HG03571 (cell line): Measurements from ENCODE around the gene KIF5A.

Experiments used
- ATAC-seq: cut with Tn5 transposase; IDR thresholded peaks from one replicate; pipeline ENCODE4 v1.9.1; 2021; ENCODE audit not compliant: unreplicated experiment

The KIF5A gene

DNA sequence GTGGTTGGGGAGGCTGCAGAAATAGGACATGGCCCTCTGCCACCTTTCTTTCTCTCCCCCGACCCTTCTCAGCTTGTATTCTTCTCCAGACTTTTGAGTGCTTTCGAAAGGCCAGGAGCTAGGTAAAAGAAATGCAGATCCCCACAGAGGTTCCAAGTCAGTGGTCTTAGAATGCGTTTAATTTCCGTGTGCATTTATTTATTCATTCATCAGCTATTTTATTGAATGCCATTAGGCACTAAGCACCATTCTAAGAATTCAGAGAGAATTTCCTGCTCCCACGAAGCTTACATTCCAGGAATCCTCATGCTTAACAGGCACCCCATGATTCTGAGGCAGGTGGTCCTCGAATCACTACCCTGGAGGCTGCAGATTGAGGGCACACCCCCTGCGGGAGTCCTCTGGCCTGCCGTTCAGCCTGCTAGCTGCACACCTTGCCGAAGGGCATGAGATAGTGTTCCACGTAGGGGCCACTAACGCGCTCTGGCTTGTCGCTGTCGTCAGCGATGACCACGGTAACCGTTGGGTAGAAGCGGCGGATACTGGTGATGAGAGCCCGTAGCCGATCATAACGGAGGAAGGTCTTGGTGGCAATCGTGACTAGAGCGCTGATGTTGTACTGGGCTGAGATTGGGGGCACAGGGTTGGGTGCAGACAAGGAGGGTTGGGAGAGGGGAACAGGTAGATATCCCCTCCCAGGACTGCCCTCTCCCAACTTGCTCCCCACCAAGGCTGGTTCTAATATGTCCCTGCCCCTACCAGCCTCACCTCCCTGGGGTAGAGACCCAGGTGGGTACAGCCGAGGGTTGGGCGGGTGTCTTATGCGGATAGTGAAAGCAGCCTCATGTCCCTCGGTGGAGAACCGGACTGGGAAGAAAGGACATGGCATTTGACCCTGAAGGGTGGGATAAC lies 78.7 kb downstream of the KIF5A start:
- no peak for ATAC-seq

DNA sequence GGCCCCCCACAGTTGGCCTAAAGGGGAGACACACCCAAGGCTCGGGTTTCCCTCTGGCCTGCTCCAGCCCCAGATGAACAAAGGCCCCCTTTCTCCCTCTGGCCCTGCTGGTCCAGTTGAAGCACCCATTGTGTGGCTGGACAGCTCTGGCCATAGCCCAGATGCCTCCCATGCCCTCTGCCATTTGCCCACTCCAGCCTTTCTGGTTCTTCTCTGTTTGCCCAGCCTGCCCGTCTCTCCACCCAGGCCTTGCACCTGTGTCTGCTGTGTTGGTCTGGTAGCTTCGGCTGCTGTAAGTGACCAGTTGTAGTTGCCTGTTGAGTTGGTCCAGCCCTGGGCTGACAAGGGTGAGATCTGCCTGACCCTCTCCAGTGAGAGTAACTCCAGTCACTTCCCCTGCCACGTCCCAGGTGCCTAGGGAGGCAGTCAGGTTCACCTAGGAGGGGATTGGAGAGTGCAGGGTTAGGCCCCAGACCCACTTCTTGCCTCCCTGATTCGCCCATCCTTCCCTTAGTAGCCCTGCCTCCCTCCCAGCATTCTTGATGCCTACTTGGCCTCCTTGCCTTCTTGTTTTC lies 80.1 kb downstream of the KIF5A start:
- ATAC-seq = no peak

DNA sequence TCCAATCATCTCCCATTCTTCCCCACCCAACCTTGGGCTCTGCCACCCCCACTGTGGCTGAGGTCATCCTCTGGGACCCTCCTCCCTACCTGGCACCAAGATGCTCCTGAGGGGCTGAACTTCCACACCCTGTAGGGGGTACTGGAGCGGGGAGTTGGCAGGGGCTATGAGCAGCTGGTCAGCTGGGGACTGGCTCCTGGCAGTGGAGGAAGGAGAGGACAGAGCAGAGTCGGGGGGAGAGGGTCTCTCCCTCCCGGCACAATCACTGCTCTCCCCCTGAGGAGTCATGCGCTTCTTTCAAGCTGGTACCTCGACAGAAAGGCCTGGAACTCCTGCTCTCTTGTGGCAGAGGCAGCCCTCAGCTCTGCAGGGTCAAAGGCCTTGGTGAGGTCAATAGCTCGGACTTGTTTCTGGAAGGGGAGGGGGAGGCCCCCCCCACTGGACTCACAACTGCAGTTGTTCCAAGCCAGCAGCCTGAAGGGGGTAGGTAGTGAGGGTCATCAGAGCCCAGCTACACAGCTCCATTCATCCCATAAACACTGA lies 81.1 kb downstream of the KIF5A start:
- no peak for ATAC-seq

DNA sequence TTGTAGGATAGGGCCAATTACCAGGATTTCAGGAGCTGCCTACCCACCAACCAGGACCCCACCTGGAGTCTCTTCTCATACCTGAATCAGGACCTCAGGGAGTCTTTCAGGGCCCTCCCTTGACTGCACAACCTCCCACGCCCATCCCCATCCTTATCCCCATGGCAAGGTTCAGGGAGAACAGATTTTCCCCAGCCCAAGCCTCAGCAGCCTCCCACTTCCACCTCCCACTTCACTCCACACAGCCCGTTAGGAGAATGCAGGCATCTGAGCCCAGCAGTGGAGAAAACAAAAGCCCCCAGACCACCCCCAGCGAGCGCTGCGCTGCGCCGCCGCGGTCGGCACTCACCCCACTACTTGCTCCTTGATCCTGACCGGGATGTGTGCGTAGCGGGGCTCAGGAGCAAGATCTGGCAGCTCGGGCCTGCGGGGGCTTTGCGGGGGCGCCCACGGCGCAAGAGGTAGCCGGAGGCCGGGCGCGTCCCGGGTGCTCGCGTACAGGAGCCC lies 81.8 kb downstream of the KIF5A start:
- no peak for ATAC-seq

DNA sequence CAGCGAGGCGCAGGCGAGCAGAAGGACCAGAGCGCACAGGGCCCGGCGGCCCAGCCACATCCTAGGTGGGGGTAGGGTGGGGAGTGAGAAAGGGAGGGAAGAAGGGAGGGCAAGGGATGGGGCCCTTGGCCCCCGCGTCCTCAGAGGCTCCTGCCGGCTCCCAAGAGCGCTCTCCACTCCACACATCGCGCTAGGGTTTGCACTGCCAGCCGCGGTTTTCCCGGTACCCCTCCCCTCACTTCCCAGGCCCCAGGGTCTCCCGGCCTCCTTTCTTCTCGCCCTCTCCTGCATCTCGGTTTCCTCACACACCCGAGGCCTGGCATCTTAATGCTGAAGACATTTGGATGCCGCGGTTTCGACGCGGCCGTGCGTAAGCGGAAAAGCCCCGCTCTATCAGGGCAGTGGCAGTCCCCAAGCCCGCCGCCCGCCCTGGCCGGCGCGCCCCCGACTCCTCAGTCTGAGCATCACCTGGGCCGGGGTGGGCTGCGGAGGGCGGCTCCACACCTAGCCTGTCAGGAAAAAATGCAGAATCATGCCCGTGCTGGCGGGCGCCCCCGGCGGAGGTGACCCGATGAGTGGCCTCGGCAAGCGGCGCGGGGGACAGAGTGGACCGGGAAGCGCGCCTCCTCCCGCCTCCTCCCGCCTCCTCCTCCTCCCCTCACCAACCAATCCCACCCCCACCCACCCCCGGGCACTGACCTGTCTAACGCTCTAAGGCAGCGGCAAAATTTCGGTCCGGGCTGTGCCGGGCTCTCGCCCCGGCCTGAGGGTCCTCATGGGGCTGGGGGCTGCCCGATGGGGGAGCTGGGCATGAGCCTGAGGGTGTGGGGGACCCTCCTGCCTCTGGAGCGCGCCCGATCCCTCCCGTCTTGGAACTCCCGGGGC lies 82.5 kb downstream of the KIF5A start:
- no peak for ATAC-seq

DNA sequence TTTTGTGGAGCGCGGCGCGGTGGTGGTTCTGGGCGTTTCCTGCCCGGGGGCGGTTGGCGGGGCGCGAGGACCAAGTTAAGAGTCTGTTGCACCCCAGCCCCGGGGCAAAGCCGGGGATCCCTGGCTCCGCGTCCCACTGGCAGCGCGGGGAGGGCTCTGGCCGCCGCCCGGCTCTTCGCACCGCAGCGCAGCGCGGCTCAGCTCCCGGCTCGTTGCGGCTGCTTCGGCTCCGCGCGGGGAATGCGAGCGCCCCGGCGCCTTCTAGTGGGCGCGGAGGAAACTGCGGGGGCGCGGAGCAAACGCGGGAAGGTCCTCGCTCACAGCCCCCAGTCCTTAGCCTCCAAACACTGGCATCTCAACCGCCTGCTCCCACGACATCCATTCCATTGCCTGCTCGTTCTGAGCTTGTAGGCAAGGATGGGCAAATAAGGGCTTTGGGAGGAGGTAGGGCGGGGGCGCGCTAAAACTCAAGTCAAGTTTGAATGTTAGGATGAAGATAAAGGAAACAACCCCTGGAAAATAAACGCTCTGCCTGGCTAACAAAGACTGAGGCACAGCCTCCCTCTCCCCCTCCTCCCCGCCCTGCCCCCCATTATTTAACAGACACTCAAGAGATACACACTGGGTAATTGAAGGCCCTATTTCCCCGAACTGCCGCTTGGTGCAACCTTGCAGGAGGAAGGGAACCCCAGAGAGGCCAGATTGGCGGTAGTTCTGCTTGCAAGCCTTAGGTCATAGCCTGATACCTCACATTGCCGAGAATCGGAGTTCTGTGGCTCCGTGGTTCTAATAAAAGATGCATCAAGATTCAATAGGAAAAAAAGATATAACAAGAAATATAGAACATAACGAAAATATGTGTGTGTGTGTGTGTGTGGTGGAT lies 83.4 kb downstream of the KIF5A start, which contains the start of gene B4GALNT1:
Gene B4GALNT1, minus strand, starts transcription at position 244 of the 883 bp plus-strand sequence. CDS start 1,069 bp downstream, outside the sequence.
- ATAC-seq = no peak
